Mesodermal cell (in vitro differentiated cells): ENCODE data around the gene LSM12.

Experiments used
- H3K27ac ChIP-seq: 2 replicates; pipeline ENCODE4 v1.7.0; 2013; ENCODE audit warnings: mild to moderate bottlenecking, low read depth, low read length, moderate library complexity; ENCODE audit not compliant: severe bottlenecking
- H3K36me3 ChIP-seq: 2 replicates; pipeline ENCODE4 v1.7.1; 2013; ENCODE audit warnings: mild to moderate bottlenecking, low read length, moderate library complexity; ENCODE audit not compliant: control insufficient read depth, insufficient read depth
- H3K4me1 ChIP-seq: one replicate; pipeline ENCODE4 v1.7.1; 2013; ENCODE audit warnings: mild to moderate bottlenecking, low read length; ENCODE audit not compliant: insufficient read depth, control insufficient read depth, poor library complexity, severe bottlenecking
- H3K4me3 ChIP-seq: 2 replicates; pipeline ENCODE4 v1.7.0; 2013; ENCODE audit warnings: low read length, control low read depth, mild to moderate bottlenecking; ENCODE audit not compliant: insufficient read depth, poor library complexity, severe bottlenecking; ENCODE audit errors: extremely low read depth
- H3K9me3 ChIP-seq: 2 replicates; pipeline ENCODE4 v1.7.1; 2013; ENCODE audit warnings: mild to moderate bottlenecking, low read length, moderate library complexity; ENCODE audit not compliant: control insufficient read depth
- WGBS, 2 experiments: methylation state at CpG; one replicate each; pipeline ENCODE4 v1.1.5; 2013; ENCODE audit warnings: missing lambda C conversion rate in 2 of 2; ENCODE audit not compliant: insufficient coverage in 2 of 2; 5-methylcytosine and 5-hydroxymethylcytosine counted together

LSM12 gene

DNA sequence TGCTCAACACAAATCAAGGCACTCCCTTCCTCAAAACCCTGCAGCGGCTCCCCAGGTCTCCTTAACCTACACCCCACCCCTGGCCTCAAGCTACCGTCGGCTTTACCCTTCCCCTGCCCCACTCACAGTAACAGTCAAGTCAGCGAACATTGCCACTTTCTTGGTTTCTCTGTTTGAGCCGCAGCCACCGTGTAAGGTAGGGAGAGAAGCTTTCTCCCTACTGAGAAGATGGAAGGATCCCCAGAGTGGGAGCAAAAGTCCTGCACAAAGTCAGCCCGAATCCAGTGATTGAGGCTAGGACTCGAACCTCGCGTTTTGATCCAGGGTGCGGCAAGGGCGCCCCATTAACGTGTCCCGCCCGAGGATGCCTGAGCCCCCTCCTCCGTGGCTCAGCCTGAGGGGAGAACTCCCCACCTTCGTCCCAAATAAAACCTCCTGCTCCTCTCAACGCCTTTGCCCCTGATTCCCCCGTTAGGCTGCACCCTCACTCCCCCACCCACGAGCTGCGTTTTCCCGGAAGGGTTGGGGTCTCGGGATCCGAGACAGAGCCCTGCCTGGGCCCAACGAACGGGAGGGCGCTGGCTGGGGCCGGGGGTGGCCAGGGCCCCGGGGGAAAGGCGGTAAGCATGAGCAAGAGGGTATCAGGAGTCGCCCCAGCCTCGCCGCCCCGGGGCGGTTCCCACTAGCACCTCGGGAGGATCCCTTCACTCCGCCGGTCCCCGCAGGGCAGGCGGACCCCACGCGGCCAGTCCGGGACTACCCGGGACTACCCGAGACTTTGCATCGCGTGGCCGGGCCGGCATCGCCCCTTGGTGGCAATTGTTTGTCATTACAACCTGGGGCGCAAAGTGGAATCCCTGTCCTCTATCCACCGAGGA is 72.0 kb downstream of the LSM12 start:
- peak overlapping the region; percentile 24 for H3K4me3 ChIP-seq
- no peaks in the 10 kb centered on the region for H3K36me3 ChIP-seq
- H3K9me3 ChIP-seq: no peaks in the 10 kb centered on the region
- WGBS, 2 experiments: 21% methylated on average over 41 to 44 of the region's 52 CpGs
- no peaks in the 10 kb centered on the region for H3K4me1 ChIP-seq
- H3K27ac ChIP-seq: no peak overlapping the region

DNA sequence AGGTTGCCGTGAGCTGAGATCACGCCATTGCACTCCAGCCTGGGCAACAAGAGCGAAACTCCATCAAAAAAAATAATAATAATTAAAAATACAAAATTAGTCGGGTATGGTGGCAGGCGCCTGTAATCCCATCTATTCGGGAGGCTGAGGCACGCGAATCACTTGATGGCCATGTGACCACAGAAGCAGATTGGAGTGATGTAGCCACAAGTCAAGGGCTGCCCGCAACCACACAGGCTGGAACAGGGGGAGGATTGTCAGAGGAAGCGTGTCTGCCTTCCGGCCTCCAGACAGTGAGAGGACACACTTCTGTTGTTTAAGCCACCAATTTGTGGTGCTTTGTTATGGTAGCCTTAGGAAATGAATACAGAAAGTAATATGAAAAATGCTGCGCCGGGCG is 73.8 kb downstream of the LSM12 start:
- H3K27ac ChIP-seq: no peak overlapping the region
- H3K4me1 ChIP-seq: no peaks in the 10 kb centered on the region
- no peaks in the 10 kb centered on the region for H3K36me3 ChIP-seq
- no peak overlapping the region for H3K4me3 ChIP-seq
- H3K9me3 ChIP-seq: no peaks in the 10 kb centered on the region
- WGBS, 2 experiments: 86 to 96% methylated on average over 7 to 12 of the region's 14 CpGs

DNA sequence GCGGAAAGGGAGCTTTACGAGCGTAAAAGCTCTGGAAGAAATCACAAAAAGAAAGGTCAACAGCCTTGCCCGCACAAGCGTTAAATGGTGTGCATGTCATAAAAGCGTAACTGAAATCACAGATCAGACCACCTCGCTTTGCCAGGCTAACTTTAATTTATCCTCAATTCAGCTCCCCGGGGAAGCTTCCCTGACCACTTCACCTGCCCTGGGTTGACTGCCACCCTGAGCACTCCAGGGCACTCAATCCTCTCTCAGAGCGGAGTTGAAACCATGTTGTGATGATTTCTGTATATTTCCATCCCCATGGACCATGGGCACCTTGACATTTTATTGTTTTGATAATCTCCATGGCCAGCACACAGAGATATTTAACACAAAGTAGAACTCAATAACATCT is 78.2 kb downstream of the LSM12 start:
- no peaks in the 10 kb centered on the region for H3K4me1 ChIP-seq
- no peaks in the 10 kb centered on the region for H3K9me3 ChIP-seq
- H3K27ac ChIP-seq: no peak overlapping the region
- WGBS, 2 experiments: 97 to 99% methylated on average over 9 of the region's 9 CpGs
- H3K4me3 ChIP-seq: no peak overlapping the region
- no peaks in the 10 kb centered on the region for H3K36me3 ChIP-seq

DNA sequence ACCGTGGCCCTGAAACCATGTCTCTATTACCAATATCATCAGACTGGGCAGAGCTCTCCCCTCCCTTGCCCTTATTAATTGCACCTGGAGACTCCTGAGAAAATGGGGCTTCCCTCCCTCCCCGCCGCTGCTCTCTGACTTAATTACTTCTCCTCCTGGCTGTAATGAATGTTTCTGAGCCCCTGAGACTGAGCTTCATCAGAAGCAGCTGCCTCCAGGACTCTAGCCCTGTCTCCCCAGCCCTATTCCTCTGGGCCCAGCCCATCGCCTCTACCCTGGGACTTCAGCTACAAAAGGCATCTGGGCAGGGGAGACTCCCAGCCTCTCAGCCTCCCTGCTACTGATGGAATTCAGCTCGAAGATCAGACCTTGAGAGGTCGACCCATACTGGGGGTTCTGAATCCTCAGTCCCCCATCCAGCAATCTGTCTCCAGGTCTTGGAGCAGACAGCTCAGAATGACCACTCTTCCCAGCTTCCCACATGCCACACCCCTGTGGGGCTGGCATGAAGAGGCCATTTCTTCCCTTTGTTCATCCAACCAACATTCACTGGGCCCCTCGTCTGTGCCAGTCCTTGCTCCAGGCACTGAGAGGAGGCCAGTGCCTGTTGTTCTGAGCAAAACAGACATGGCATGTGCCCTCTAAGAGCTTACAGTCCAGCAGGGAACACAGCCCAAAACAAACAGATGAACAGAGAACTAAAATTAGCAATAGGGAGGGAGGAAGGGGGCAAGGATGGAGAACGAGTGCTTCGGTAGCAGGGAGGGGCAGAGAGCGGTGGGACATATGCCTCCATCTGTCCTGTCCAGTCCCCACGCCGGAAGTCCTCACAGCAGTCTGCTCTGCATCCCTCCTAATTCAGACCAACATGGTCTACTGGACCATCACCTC is 79.1 kb downstream of the LSM12 start:
- no peaks in the 10 kb centered on the region for H3K4me1 ChIP-seq
- no peak overlapping the region for H3K4me3 ChIP-seq
- no peak overlapping the region for H3K27ac ChIP-seq
- no peaks in the 10 kb centered on the region for H3K36me3 ChIP-seq
- no peaks in the 10 kb centered on the region for H3K9me3 ChIP-seq
- WGBS, 2 experiments: 77 to 81% methylated on average over 9 to 12 of the region's 12 CpGs

DNA sequence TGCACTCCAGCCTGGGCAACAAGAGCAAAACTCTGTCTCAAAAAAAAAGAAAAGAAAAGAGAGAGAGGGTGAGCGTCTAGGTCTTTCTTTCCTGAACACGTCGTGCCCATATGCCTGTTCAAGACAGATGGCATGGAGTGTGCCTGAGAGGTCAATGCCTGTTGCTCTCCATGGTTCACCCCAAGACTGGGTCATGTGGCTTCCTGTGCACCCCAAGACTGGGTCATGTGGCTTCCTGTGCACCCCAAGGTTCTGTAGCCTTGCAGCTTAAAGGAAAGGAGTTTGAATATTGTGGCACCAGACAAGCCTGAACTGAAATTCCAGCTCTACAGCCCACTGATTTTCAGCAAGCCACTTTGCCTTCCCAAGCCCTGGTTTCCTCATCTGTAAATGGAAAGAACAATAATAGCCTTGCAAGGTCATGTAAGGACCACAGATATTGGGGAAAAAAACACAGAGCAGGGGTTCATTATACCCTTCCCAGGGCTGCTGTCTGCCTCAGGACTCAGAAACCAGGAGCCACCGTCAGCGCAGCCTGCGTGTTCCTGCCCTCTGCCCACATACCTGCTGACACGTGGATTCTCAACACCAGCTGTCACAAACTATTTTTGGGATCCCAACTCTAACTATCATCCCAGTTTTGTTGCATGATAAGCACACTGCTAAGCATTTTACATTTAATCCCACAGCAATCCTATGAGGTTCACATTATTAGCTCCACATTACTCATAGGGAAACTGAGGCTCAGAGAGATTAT is 80.1 kb downstream of the LSM12 start:
- H3K27ac ChIP-seq: no peak overlapping the region
- H3K9me3 ChIP-seq: no peaks in the 10 kb centered on the region
- H3K36me3 ChIP-seq: no peaks in the 10 kb centered on the region
- WGBS, 2 experiments: 90 to 93% methylated on average over 7 of the region's 7 CpGs
- H3K4me1 ChIP-seq: no peaks in the 10 kb centered on the region
- no peak overlapping the region for H3K4me3 ChIP-seq

DNA sequence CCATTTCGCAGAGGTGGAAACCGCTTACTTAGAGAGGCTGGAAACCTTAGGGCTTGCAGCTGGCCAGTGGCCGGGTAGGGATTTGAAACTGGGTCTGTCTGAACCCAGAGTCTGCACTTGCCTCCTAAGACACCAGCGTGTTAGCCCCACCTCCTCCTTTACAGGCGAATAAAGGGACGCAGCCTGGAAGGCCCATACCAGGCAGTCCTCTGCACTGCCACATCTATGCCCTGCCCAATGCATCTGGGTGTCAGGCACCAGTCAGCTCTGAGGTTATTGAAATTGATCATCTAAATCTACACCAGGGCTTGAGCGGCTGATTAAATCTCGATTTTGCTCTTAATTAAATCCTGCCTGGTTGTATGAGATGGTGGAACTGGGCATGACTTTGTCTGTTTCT is 82.0 kb downstream of the LSM12 start:
- no peaks in the 10 kb centered on the region for H3K4me1 ChIP-seq
- no peaks in the 10 kb centered on the region for H3K36me3 ChIP-seq
- H3K27ac ChIP-seq: no peak overlapping the region
- WGBS, 2 experiments: 34 to 56% methylated on average over 3 to 8 of the region's 8 CpGs
- H3K4me3 ChIP-seq: peak overlapping the region; percentile 44
- H3K9me3 ChIP-seq: no peaks in the 10 kb centered on the region
